ENCODE results near the gene MT1A.

- TF ChIP-seq CTCF (IDR thresholded peaks at IDR 0.05) (no peak), POLR2A (IDR thresholded peaks at IDR 0.05) (no peak)
Observed at GRCh38 chr16:56675685-56676210, 37.3 kb downstream of the MT1A start.
